ENCODE data around the gene TRIP13.

Gene TRIP13

DNA sequence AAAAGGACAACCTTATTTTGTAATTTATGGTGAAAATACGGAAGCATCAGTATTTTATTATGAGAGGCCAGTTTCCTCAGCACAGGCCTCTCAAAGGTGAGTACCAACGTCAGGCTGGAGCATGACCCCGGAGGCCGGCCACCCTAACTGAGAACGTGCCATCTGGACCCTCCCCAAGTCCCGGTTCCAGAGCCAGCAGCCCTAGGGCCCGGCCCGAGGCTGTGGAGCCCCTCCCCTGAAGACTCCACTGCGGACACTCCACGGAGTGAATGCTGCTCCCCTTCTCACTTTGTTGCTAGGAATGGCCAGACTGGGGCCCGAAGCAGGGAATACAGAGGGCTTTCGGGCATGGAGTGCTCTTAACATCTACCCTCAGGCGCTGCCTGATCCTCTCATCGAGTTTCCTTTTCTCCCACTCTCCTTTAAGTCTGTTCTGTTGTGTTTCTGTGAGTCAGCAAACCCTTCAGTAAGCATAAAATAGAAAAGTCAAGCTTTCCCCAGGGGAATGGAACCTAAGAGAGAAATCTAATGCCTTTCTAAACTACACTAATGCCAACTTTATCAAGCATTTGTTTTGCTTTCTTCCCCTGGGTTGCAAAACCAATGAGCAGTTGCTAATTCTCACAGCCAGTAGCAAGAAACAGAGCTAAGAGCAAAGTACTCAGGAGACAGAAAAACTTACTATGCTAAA, 4.6 kb upstream of the TRIP13 start:
- no peak for TF ChIP-seq CTCF (IDR thresholded peaks at IDR 0.05)

GRCh38 chr5:888638-889035, 4.0 kb upstream of the TRIP13 start:
- no peak for TF ChIP-seq CTCF (IDR thresholded peaks at IDR 0.05)

- no peak for TF ChIP-seq CTCF (IDR thresholded peaks at IDR 0.05)
Measured at GRCh38 chr5:889075-889710, 3.5 kb upstream of the TRIP13 start.

- no peak for TF ChIP-seq CTCF (IDR thresholded peaks at IDR 0.05)
Measured at GRCh38 chr5:891117-891836, 1.4 kb upstream of the TRIP13 start.

DNA sequence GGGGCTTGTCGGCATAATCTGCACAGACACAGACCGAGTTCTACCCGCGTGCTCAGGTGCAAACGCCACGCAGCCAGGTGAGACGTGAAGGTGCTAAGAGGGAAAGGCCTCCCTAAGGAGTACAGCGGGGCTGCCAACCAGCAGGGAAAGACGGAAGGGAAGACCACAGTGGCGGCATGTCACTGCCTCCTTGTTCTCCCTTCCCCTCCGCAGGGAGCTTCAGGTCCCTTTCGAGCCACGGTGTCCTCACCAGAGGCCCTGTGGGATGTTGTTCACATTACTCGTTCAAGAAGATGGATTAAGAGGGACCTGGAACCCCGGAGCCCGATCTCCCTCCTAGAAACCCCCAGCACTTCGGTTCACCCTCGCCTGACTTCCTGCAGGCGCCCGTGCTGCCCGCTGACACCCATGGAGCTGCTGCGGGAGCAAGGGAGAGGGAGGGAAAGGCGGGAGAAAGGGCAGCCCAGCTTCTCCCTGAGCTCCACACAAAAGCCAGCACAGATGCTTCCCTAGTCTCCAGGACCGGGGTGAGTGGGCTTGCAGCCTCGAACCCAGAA, 769 bp upstream of the TRIP13 start:
- TF ChIP-seq CTCF (IDR thresholded peaks at IDR 0.05) = no peak

DNA sequence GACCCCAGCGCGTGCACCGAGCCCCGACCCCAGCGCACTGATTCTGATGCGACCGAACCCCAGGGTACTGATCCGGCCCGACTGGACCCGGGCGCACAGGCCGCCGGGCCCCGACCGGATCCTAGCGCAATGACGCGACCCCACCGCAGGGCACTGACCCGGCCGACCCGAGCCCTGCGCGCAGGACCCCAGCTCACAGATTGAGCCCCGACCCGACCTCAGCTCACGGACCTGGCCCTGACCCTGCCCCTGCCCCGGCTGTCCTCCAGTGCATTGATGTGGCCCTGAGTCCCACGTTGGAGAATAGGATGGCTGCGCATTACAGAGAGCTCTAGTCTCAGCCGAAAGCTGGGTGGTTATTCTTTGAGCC, 438 bp downstream of the TRIP13 start:
- no peak for TF ChIP-seq CTCF (IDR thresholded peaks at IDR 0.05)

- no peak for TF ChIP-seq CTCF (IDR thresholded peaks at IDR 0.05)
Measured at GRCh38 chr5:893711-894110, 1.0 kb downstream of the TRIP13 start.
